ENCODE data around the gene DUT. TPM values are rescaled to one million over a fixed set of nuclear protein-coding genes. Genes with fewer than 3 reads are reported as not detected.

The DUT gene
- total RNA-seq, 1 donor from 2014 or later = 41.4 TPM

DNA sequence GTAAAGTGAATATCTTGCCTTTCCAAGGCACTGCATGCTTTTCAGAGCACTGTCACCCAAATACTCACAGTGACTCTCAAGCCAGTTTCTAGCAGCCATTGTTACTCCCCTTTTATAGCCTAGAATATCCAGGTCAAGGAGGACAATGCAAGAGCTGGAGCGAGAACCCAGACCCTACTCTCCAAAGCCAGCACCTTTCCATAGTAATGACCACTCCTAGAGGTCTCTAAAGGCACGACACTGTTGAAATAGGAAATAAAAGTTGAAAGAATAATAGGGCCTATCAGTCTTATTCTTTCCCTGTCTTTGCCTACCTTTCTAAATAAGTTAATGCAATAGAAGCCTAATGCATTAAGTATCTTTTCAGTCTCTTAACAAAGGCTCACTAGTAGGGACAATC is 33.6 kb upstream of the DUT start:
- no peaks in the 10 kb centered on the region for H4K20me1 ChIP-seq (ENCODE audit: insufficient read depth, low read length)
- Mint-ChIP-seq H3K36me3 (ENCODE audit: low read depth, unreplicated experiment) (no peaks in the 10 kb centered on the region), H3K27ac (ENCODE audit: unreplicated experiment) (no peak overlapping the region), H3K27me3 (ENCODE audit: low read depth, unreplicated experiment) (no peaks in the 10 kb centered on the region), H3K9me3 (ENCODE audit: unreplicated experiment) (no peaks in the 10 kb centered on the region), H3K4me1 (ENCODE audit: low read depth, unreplicated experiment) (no peaks in the 10 kb centered on the region), H3K4me3 (ENCODE audit: unreplicated experiment) (no peak overlapping the region)
- no peaks in the 10 kb centered on the region for H3K4me1 ChIP-seq (ENCODE audit: insufficient read depth, low read length)
- DNase-seq (ENCODE audit: low read depth) = no peak
- H3K27me3 ChIP-seq (ENCODE audit: insufficient read depth, low read length) = no peaks in the 10 kb centered on the region
- no peak for FAIRE-seq
- H3K79me2 ChIP-seq (ENCODE audit: insufficient read depth, low read length) = no peaks in the 10 kb centered on the region
- H2AFZ ChIP-seq (ENCODE audit: low read depth, low read length) = no peak overlapping the region
- H3K36me3 ChIP-seq (ENCODE audit: insufficient read depth, low read length) = no peaks in the 10 kb centered on the region
- H3K4me3 ChIP-seq (ENCODE audit: insufficient read depth, low read depth, low read length) = no peak overlapping the region
- no peaks in the 10 kb centered on the region for H3K9me3 ChIP-seq (ENCODE audit: insufficient read depth, low read depth, low read length)
- H3K4me2 ChIP-seq (ENCODE audit: low read length) = no peak overlapping the region
- no peak overlapping the region for H3K9ac ChIP-seq (ENCODE audit: low read length)
- TF ChIP-seq, protein P1, sequence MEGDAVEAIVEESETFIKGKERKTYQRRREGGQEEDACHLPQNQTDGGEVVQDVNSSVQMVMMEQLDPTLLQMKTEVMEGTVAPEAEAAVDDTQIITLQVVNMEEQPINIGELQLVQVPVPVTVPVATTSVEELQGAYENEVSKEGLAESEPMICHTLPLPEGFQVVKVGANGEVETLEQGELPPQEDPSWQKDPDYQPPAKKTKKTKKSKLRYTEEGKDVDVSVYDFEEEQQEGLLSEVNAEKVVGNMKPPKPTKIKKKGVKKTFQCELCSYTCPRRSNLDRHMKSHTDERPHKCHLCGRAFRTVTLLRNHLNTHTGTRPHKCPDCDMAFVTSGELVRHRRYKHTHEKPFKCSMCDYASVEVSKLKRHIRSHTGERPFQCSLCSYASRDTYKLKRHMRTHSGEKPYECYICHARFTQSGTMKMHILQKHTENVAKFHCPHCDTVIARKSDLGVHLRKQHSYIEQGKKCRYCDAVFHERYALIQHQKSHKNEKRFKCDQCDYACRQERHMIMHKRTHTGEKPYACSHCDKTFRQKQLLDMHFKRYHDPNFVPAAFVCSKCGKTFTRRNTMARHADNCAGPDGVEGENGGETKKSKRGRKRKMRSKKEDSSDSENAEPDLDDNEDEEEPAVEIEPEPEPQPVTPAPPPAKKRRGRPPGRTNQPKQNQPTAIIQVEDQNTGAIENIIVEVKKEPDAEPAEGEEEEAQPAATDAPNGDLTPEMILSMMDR (IDR thresholded peaks at IDR 0.05; ENCODE audit: insufficient read depth, low read depth, low read length) = no peak
- no peak for TF ChIP-seq EZH2 (IDR thresholded peaks at IDR 0.05; ENCODE audit: insufficient read depth, low read length)
- H3K27ac ChIP-seq (ENCODE audit: low read depth, low read length) = no peak overlapping the region

GRCh38 chr15:48298914-48299313 is 32.3 kb upstream of the DUT start:
- Mint-ChIP-seq H3K27ac (ENCODE audit: unreplicated experiment) (no peak overlapping the region), H3K9me3 (ENCODE audit: unreplicated experiment) (no peaks in the 10 kb centered on the region), H3K36me3 (ENCODE audit: low read depth, unreplicated experiment) (no peaks in the 10 kb centered on the region), H3K4me3 (ENCODE audit: unreplicated experiment) (no peak overlapping the region), H3K4me1 (ENCODE audit: low read depth, unreplicated experiment) (no peaks in the 10 kb centered on the region), H3K27me3 (ENCODE audit: low read depth, unreplicated experiment) (no peaks in the 10 kb centered on the region)
- no peak overlapping the region for H3K27ac ChIP-seq (ENCODE audit: low read depth, low read length)
- H3K4me3 ChIP-seq (ENCODE audit: insufficient read depth, low read depth, low read length) = no peak overlapping the region
- TF ChIP-seq EZH2 (IDR thresholded peaks at IDR 0.05; ENCODE audit: insufficient read depth, low read length) = no peak
- TF ChIP-seq, protein P1 (IDR thresholded peaks at IDR 0.05; ENCODE audit: insufficient read depth, low read depth, low read length) = no peak
- no peak overlapping the region for H3K4me2 ChIP-seq (ENCODE audit: low read length)
- no peaks in the 10 kb centered on the region for H3K36me3 ChIP-seq (ENCODE audit: insufficient read depth, low read length)
- H4K20me1 ChIP-seq (ENCODE audit: insufficient read depth, low read length) = no peaks in the 10 kb centered on the region
- H3K9ac ChIP-seq (ENCODE audit: low read length) = no peak overlapping the region
- no peak for FAIRE-seq
- no peak for DNase-seq (ENCODE audit: low read depth)
- H2AFZ ChIP-seq (ENCODE audit: low read depth, low read length) = no peak overlapping the region
- H3K27me3 ChIP-seq (ENCODE audit: insufficient read depth, low read length) = no peaks in the 10 kb centered on the region
- H3K4me1 ChIP-seq (ENCODE audit: insufficient read depth, low read length) = no peaks in the 10 kb centered on the region
- no peaks in the 10 kb centered on the region for H3K79me2 ChIP-seq (ENCODE audit: insufficient read depth, low read length)
- H3K9me3 ChIP-seq (ENCODE audit: insufficient read depth, low read depth, low read length) = no peaks in the 10 kb centered on the region

GRCh38 chr15:48300038-48300437 is 31.2 kb upstream of the DUT start:
- TF ChIP-seq EZH2 (IDR thresholded peaks at IDR 0.05; ENCODE audit: insufficient read depth, low read length) = no peak
- TF ChIP-seq, protein P1 (IDR thresholded peaks at IDR 0.05; ENCODE audit: insufficient read depth, low read depth, low read length) = no peak
- H3K4me1 ChIP-seq (ENCODE audit: insufficient read depth, low read length) = no peaks in the 10 kb centered on the region
- no peak overlapping the region for H3K9ac ChIP-seq (ENCODE audit: low read length)
- H3K36me3 Mint-ChIP-seq (ENCODE audit: low read depth, unreplicated experiment) = no peaks in the 10 kb centered on the region
- H3K4me2 ChIP-seq (ENCODE audit: low read length) = no peak overlapping the region
- DNase-seq (ENCODE audit: low read depth) (no peak), FAIRE-seq (no peak)
- no peaks in the 10 kb centered on the region for H3K9me3 ChIP-seq (ENCODE audit: insufficient read depth, low read depth, low read length)
- no peaks in the 10 kb centered on the region for H3K79me2 ChIP-seq (ENCODE audit: insufficient read depth, low read length)
- H3K4me3 ChIP-seq (ENCODE audit: insufficient read depth, low read depth, low read length) = no peak overlapping the region
- H3K4me3 Mint-ChIP-seq (ENCODE audit: unreplicated experiment) = no peak overlapping the region
- H3K27me3 ChIP-seq (ENCODE audit: insufficient read depth, low read length) = no peaks in the 10 kb centered on the region
- H3K27ac Mint-ChIP-seq (ENCODE audit: unreplicated experiment) = no peak overlapping the region
- H3K4me1 Mint-ChIP-seq (ENCODE audit: low read depth, unreplicated experiment) = no peaks in the 10 kb centered on the region
- H3K9me3 Mint-ChIP-seq (ENCODE audit: unreplicated experiment) = no peaks in the 10 kb centered on the region
- no peak overlapping the region for H3K27ac ChIP-seq (ENCODE audit: low read depth, low read length)
- no peaks in the 10 kb centered on the region for H4K20me1 ChIP-seq (ENCODE audit: insufficient read depth, low read length)
- no peak overlapping the region for H2AFZ ChIP-seq (ENCODE audit: low read depth, low read length)
- no peaks in the 10 kb centered on the region for H3K27me3 Mint-ChIP-seq (ENCODE audit: low read depth, unreplicated experiment)
- H3K36me3 ChIP-seq (ENCODE audit: insufficient read depth, low read length) = no peaks in the 10 kb centered on the region
